GM18861 (cell line): ENCODE data around the gene LCE1F.

Source experiments
- ATAC-seq: cut with Tn5 transposase; IDR thresholded peaks from one replicate; pipeline ENCODE4 v1.9.1; 2021; ENCODE audit not compliant: unreplicated experiment

The LCE1F gene

DNA sequence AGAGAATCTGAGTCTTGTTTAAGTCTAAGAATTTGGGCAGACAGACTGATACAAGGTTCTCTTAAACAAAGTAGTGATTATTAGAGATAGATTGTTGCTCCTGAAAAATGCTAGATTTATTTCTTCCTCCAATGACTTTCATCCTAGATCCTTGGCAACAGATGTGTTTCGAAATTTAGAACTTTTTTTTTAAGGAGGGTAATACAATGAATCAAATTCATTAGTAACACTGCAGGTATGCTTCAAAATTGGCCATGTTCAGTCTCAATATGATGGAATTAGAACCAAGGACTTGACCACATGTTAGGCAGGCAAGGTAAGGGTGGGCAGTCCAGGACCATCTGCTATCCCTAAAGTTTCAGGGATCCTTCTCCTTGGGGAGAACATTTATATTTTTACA is 4.5 kb upstream of the LCE1F start:
- ATAC-seq: no peak

DNA sequence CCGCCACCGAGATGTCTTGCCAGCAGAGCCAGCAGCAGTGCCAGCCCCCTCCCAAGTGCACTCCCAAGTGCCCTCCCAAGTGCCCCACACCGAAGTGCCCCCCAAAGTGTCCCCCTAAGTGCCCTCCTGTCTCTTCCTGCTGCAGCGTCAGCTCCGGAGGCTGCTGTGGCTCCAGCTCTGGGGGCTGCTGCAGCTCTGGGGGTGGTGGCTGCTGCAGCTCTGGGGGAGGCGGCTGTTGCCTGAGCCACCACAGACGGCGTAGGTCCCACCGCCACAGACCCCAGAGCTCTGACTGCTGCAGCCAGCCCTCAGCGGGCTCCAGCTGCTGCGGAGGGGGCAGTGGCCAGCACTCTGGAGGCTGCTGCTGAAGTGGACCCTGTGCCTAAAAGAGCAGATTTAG is 1.4 kb downstream of the LCE1F start:
- no peak for ATAC-seq

DNA sequence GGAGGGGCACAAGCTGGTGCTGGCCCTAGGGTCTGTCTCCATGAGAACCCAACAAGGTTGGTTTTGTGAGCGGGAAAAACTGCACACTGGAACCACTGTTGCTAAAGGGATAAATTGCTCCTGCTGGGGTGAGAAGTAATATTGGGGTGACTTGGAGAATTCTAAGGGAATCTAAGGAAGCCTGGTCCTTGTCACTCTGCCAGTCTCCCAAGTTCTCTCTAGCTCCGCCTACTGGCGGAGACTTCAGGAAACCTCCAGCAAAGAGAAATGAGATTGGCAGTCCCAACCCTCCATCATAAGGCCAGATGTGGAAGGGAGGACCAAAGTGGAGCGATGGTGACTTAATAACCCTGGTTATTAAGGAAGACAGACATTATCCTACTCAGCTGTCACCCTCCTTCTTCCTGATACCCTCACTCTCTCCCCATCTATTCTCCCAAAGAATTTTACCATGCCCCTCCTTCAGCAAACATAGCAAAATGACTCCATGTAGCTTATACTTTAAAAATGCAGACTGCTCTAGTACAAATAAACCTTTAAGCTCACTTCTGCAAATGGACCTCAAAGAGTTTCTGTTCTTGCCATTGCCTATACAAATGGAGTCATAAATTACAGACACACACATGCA is 2.7 kb downstream of the LCE1F start:
- ATAC-seq: no peak

DNA sequence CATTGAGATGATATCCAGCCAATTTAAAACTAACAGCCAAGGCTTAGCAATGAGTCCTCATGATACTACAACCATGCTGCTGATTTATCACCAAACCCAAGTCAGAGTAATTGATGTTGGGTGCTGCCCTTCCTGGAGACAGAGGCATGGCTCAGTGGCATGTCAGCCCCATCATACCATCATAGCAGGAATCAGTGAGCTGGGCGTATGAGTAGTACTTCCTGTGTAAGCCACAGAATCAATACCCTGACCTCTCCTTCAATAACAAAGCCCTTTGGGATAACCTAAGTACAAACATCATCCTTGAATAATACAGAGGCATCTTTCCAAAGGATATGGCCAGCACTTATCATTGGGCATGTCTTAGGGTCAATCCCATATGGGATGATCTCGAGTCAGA is 8.2 kb downstream of the LCE1F start:
- ATAC-seq: no peak

DNA sequence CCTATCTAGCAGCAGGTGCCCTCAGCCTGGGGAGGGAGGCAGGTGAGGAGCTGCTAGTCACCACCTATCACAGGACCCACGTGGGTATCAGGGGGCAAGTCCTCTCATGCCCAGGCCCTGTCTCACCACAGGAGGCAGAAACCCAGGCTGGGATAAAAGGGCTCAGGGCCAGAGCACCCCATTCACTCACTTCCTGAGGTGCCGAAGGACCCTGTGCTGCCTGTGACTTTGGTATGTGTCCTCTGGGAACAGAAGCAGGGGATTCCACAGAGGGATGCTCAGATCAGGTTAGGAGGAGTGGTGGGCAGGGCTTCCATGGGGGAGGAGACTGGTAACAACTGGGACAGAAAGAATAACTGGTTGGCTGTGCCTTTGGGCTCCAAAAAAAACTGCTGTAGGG is 11.1 kb downstream of the LCE1F start, which contains the start of gene LCE1E:
Gene LCE1E (plus strand): TSS at position 181 of the 400 bp plus-strand sequence. CDS start 1,043 bp downstream, outside the sequence.
- no peak for ATAC-seq

DNA sequence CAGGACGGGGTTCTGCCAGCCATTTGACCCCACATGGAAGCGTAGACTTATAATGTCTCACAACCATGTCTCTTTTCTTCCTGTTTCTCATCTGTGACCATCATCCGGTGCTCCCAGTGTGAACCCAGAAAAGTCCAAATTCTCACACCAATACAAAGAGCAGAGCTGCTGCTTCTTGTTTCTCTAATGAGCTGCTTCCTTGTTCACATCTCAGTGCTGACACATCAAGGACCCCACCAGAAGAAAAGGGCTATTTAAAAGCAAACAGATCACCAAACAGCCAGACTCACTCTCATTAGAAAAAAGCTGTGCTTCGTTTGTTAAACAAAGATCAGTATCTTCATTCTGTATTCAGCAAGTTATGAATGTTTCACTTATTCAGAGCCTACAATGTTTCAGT is 20.7 kb downstream of the LCE1F start:
- ATAC-seq: no peak

DNA sequence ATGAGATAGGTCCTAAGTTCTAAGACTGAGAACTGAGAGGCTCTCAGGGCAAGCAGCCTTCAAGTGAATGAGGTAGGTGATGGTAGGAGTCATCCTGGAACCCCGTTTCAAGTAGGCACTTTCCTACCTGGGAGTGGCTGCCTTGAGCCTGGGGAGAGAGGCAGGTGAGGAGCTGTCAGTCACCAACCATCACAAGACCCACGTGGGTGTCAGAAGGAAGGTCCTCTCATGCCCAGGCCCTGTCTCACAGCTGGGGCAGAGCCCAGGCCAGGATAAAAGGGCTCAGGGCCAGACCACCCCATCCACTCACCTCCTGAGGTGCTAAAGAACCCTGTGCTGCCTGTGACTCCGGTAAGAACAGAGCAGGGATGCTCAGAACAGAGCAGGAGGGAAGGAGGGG is 21.5 kb downstream of the LCE1F start, which contains the start of gene LCE1D:
Gene LCE1D (plus strand): TSS at position 301 of the 400 bp plus-strand sequence. CDS start 1,074 bp downstream, outside the sequence.
- ATAC-seq: no peak

DNA sequence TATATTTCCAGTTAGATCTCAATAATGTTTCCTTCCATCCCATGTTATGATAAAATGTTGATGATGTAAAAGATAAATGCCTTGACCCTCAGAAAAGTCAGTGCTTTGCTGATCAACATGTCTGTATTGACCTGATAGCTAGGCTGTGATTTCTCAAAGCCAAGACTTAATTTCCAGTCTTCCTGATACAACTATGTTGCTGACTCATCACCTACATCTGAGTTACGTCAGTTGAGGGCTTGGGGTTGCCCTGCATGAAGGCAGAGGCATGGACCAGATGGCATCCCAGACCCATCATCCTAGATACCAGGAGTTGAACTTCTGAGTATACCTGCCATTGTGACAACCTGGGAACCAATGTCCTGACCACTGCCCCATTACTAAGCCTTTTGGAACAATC is 26.4 kb downstream of the LCE1F start:
- no peak for ATAC-seq

DNA sequence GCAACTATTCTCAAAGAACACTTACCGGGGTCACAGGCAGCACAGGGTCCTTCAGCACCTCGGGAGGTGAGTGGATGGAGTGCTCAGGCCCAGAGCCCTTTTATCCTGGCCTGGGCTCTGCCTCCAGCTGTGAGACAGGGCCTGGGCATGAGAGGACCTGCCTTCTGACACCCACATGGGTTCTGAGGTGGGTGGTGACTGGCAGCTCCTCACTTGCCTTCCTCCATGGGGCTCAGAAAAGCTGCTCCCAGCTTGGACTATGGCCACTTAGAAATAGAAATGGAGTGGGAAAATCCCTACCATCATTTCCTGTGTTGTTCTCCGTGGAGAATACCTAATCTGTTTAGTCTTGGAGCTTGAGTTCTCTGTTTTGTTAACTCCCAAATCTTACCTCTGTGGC is 31.6 kb downstream of the LCE1F start, which contains the start of gene LCE1C:
Gene LCE1C (minus strand): TSS at position 76 of the 400 bp plus-strand sequence. CDS start 1,173 bp downstream, outside the sequence.
- ATAC-seq: no peak

DNA sequence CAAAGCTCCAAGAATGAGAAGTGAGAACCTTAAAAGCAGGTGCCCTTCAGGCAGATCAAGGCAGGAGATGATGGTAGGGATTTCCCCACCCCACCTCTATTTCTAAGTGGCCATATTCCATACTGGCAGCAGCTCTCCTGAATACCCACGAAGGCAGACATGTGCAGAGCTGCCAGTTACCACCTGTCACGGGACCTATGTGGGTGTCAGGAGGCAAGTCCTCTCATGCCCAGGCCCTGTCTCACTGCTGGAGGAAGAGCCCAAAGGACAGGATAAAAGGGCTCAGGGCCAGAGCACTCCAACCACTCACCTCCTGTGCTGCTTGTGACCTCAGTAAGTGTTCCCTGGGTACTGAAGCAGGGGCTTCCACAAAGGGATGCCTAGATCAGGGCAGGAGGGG is 36.1 kb downstream of the LCE1F start:
- ATAC-seq: no peak

DNA sequence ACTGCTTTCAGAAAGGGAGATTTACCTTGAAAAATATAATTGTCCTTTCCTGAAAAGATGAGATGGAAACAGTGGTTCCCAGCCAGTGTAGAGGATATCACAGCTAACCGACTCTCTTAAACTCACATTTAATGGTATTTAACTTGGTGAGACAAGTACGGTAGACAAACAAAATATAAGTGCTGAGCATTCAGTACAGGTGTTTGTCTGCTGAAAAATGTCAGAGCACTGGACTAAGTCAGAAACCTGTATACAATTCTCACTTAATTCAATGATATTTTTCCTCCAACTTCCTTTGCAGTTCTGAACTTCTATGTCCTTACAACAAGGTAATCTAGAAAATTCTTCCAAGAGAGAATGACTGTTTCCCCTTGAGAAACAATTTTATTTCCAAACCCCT is 36.7 kb downstream of the LCE1F start, which contains the start of gene LCE1B:
Gene LCE1B (plus strand): TSS at position 301 of the 400 bp plus-strand sequence. CDS start 476 bp downstream, outside the sequence.
- no peak for ATAC-seq

DNA sequence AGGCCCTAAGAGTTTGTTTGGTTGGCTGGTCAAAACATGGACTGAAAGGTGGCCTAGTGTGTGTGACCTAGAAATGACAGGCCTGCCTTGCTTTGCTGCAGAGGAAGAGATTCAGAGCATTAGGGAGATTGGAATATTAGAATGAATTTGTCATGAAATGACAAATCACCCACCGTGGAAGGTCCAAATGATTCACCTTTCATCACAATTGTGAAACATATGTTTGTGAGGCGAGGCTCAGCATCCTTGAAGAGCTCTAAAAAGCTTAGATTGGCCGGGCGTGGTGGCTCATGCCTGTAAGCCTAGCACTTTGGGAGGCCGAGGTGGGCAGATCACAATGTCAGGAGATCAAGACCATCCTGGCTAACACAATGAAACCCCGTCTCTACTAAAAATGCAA is 42.4 kb downstream of the LCE1F start:
- no peak for ATAC-seq

DNA sequence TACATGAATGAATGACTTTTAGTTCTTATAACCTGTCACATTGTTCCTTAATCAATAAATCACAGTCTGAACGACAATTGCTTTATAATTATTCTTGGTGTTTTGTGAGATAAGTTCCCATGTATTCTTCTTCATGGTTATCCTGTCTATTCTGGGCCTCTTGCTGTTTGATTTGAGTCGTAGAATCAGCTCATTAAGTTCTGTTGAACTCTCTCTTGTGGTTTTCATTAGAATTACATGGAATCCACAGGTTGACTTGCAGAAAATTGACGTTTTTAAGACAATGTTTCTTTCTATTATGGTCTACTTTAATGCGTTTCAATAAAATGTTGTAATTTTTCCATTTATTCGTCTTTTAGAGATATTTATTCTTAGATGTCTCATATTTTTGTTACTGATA is 48.4 kb downstream of the LCE1F start:
- ATAC-seq: no peak

DNA sequence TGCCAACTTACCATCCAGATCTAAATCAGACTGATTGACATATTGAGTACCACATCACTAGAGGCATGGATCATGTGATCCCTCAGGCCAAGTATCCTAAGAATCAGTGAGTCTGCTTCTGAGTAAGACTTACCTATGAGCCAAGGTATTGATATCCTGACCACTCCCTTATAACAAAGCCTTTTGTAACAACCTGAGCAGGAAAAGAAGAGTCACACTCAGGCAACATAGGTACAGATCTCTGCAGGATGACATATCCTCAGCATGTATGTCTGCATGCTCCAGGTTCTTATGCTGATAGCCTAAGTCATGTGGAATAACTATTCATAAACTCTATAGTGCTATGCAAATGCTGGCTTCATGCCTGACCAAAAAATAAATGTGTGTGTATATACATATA is 50.0 kb downstream of the LCE1F start:
- ATAC-seq: no peak
